GM21381 (cell line): ENCODE measurements around the gene UBR7.
"Not testable (repeated sequence)": the region's sequence is repeated elsewhere in the genome, so short reads cannot be mapped to it uniquely, and the experiment has no call there.

Experiments
- ATAC-seq: cut with Tn5 transposase; IDR thresholded peaks from one replicate; pipeline ENCODE4 v1.9.1; 2021; ENCODE audit warnings: mild to moderate bottlenecking, moderate library complexity; ENCODE audit not compliant: unreplicated experiment

UBR7 gene

GRCh38 chr14:93186956-93187355, 20.1 kb upstream of the UBR7 start:
- ATAC-seq = no peak

GRCh38 chr14:93195316-93195999, 11.6 kb upstream of the UBR7 start:
- ATAC-seq = no peak

- no peak for ATAC-seq
Measured at GRCh38 chr14:93199031-93199430, 8.0 kb upstream of the UBR7 start.

- ATAC-seq = no peak
Measured at GRCh38 chr14:93200553-93200952, 6.5 kb upstream of the UBR7 start.

- ATAC-seq = no peak
Measured at GRCh38 chr14:93201155-93201704, 5.8 kb upstream of the UBR7 start.

- peak; percentile 41 for ATAC-seq
Measured at GRCh38 chr14:93207468-93208308, 632 bp downstream of the UBR7 start.

- ATAC-seq = peak; percentile 70
Measured at GRCh38 chr14:93212432-93212831, 5.4 kb downstream of the UBR7 start.

GRCh38 chr14:93214598-93214997, 7.5 kb downstream of the UBR7 start:
- no peak for ATAC-seq

GRCh38 chr14:93219103-93219726, 12.2 kb downstream of the UBR7 start:
- peak; percentile 72 for ATAC-seq

GRCh38 chr14:93220509-93220908, 13.5 kb downstream of the UBR7 start:
- ATAC-seq = no peak

- ATAC-seq = no peak
Measured at GRCh38 chr14:93223565-93223964, 16.5 kb downstream of the UBR7 start.

- no peak for ATAC-seq
Measured at GRCh38 chr14:93228550-93228949, 21.5 kb downstream of the UBR7 start.

GRCh38 chr14:93230539-93230938, 23.5 kb downstream of the UBR7 start:
- ATAC-seq = no peak

- no peak for ATAC-seq
Measured at GRCh38 chr14:93231129-93231979, 24.3 kb downstream of the UBR7 start.

GRCh38 chr14:93232159-93232558, 25.1 kb downstream of the UBR7 start:
- no peak for ATAC-seq

GRCh38 chr14:93233078-93233477, 26.0 kb downstream of the UBR7 start:
- ATAC-seq = not testable (repeated sequence)

- no peak for ATAC-seq
Measured at GRCh38 chr14:93234798-93235197, 27.7 kb downstream of the UBR7 start.

GRCh38 chr14:93239869-93240677, 33.0 kb downstream of the UBR7 start:
- ATAC-seq = no peak

GRCh38 chr14:93240678-93241000, 33.6 kb downstream of the UBR7 start:
- ATAC-seq = no peak
